Measurements from ENCODE around the gene TGM2.

DNA sequence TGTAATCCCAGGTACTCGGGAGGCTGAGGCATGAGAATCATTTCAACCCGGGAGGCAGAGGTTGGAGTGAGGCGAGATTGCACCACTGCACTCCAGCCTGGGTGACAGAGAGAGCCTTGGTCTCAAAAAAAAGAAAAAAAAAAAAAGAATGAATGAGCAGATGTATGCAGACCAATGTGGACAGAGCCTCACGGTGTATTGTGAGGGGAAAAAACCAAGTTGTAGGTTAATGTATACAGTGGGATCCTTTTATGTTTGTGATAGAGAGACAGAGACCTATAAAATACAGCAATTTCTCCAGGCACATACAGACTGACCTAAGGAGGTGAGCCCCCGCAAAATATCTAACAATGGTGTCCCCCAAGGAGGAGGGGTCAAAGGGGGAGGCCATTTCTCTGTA lies 11.7 kb downstream of the TGM2 start:
- TF ChIP-seq CTCF (IDR thresholded peaks at IDR 0.05) = no peak
- TF ChIP-seq EP300 (IDR thresholded peaks at IDR 0.05; ENCODE audit: low read depth) = no peak
